Measurements from ENCODE around the gene KIF1C. TPM values are rescaled to one million over a fixed set of nuclear protein-coding genes. Genes with fewer than 3 reads are reported as not detected.

Gene KIF1C
- total RNA-seq, 1 experiment from 2014 or later: 130 TPM

DNA sequence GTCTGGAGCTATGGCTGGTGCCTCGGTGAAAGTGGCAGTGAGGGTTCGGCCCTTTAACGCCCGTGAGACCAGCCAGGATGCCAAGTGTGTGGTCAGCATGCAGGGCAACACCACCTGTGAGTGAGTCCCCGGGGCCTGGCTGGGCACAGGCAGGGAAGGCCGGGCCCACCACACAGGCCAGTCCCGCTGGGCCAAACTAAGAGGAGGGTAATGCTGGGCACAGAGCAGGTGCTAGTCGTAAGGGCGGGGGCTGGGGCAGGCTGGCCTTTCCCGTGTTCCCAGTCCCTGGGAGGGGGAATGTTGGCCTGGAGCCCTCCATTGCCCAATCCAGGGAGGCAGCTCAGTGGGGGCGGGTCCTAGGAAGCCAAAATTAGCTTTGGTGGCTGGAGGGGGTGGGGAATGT, 2.5 kb downstream of the KIF1C start:
- 0 out of 2 replicates have a peak overlapping the region, but pooled peaks have one; percentile 20 for H3K27ac Mint-ChIP-seq

More for the DNA sequence above, 2.5 kb downstream of the KIF1C start:
- Mint-ChIP-seq H3K27me3 (ENCODE audit: low read depth) (peaks cover 10% of the 10 kb centered on the region), H3K4me1 (peaks cover 16% of the 10 kb centered on the region), H3K9me3 (no peaks in the 10 kb centered on the region), H3K36me3 (peaks cover 39% of the 10 kb centered on the region), H3K4me3 (no peak overlapping the region)
- DNase-seq (ENCODE audit: low spot score) (peak; percentile 22), ATAC-seq (no peak)
- TF ChIP-seq ATF1 (CRISPR knock-in tag; IDR thresholded peaks at IDR 0.05) (no peak), JAZF1 (CRISPR knock-in tag; IDR thresholded peaks at IDR 0.05) (no peak), NR3C1 (CRISPR knock-in tag; conservative IDR thresholded peaks at IDR 0.05; ENCODE audit: low read depth) (no peak), ZNF121 (CRISPR knock-in tag; IDR thresholded peaks at IDR 0.05) (no peak), SOX15 (CRISPR knock-in tag; IDR thresholded peaks at IDR 0.05) (no peak), ZNF138 (CRISPR knock-in tag; conservative IDR thresholded peaks at IDR 0.05) (no peak), NFYB (CRISPR knock-in tag; conservative IDR thresholded peaks at IDR 0.05; ENCODE audit: low read depth) (no peak), ZNF396 (CRISPR knock-in tag; IDR thresholded peaks at IDR 0.05; ENCODE audit: borderline replicate concordance) (no peak), CREM (CRISPR knock-in tag; IDR thresholded peaks at IDR 0.05) (no peak), FOXJ3 (CRISPR knock-in tag; IDR thresholded peaks at IDR 0.05; ENCODE audit: borderline replicate concordance) (no peak), ZNF219 (CRISPR knock-in tag; IDR thresholded peaks at IDR 0.05; ENCODE audit: borderline replicate concordance) (no peak), NFE2L1 (CRISPR knock-in tag; IDR thresholded peaks at IDR 0.05) (no peak), CBFB (CRISPR knock-in tag; IDR thresholded peaks at IDR 0.05; ENCODE audit: low read depth) (no peak)
- TF ChIP-seq, protein P1, sequence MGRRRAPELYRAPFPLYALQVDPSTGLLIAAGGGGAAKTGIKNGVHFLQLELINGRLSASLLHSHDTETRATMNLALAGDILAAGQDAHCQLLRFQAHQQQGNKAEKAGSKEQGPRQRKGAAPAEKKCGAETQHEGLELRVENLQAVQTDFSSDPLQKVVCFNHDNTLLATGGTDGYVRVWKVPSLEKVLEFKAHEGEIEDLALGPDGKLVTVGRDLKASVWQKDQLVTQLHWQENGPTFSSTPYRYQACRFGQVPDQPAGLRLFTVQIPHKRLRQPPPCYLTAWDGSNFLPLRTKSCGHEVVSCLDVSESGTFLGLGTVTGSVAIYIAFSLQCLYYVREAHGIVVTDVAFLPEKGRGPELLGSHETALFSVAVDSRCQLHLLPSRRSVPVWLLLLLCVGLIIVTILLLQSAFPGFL (CRISPR knock-in tag; IDR thresholded peaks at IDR 0.05; ENCODE audit: borderline replicate concordance): no peak
- TF ChIP-seq, protein P2, sequence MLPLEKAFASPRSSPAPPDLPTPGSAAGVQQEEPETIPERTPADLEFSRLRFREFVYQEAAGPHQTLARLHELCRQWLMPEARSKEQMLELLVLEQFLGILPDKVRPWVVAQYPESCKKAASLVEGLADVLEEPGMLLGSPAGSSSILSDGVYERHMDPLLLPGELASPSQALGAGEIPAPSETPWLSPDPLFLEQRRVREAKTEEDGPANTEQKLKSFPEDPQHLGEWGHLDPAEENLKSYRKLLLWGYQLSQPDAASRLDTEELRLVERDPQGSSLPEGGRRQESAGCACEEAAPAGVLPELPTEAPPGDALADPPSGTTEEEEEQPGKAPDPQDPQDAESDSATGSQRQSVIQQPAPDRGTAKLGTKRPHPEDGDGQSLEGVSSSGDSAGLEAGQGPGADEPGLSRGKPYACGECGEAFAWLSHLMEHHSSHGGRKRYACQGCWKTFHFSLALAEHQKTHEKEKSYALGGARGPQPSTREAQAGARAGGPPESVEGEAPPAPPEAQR (CRISPR knock-in tag; IDR thresholded peaks at IDR 0.05): no peak
- TF ChIP-seq, protein P3, sequence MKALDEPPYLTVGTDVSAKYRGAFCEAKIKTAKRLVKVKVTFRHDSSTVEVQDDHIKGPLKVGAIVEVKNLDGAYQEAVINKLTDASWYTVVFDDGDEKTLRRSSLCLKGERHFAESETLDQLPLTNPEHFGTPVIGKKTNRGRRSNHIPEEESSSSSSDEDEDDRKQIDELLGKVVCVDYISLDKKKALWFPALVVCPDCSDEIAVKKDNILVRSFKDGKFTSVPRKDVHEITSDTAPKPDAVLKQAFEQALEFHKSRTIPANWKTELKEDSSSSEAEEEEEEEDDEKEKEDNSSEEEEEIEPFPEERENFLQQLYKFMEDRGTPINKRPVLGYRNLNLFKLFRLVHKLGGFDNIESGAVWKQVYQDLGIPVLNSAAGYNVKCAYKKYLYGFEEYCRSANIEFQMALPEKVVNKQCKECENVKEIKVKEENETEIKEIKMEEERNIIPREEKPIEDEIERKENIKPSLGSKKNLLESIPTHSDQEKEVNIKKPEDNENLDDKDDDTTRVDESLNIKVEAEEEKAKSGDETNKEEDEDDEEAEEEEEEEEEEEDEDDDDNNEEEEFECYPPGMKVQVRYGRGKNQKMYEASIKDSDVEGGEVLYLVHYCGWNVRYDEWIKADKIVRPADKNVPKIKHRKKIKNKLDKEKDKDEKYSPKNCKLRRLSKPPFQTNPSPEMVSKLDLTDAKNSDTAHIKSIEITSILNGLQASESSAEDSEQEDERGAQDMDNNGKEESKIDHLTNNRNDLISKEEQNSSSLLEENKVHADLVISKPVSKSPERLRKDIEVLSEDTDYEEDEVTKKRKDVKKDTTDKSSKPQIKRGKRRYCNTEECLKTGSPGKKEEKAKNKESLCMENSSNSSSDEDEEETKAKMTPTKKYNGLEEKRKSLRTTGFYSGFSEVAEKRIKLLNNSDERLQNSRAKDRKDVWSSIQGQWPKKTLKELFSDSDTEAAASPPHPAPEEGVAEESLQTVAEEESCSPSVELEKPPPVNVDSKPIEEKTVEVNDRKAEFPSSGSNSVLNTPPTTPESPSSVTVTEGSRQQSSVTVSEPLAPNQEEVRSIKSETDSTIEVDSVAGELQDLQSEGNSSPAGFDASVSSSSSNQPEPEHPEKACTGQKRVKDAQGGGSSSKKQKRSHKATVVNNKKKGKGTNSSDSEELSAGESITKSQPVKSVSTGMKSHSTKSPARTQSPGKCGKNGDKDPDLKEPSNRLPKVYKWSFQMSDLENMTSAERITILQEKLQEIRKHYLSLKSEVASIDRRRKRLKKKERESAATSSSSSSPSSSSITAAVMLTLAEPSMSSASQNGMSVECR (CRISPR knock-in tag; IDR thresholded peaks at IDR 0.05; ENCODE audit: borderline replicate concordance): no peak
- TF ChIP-seq, protein P4, sequence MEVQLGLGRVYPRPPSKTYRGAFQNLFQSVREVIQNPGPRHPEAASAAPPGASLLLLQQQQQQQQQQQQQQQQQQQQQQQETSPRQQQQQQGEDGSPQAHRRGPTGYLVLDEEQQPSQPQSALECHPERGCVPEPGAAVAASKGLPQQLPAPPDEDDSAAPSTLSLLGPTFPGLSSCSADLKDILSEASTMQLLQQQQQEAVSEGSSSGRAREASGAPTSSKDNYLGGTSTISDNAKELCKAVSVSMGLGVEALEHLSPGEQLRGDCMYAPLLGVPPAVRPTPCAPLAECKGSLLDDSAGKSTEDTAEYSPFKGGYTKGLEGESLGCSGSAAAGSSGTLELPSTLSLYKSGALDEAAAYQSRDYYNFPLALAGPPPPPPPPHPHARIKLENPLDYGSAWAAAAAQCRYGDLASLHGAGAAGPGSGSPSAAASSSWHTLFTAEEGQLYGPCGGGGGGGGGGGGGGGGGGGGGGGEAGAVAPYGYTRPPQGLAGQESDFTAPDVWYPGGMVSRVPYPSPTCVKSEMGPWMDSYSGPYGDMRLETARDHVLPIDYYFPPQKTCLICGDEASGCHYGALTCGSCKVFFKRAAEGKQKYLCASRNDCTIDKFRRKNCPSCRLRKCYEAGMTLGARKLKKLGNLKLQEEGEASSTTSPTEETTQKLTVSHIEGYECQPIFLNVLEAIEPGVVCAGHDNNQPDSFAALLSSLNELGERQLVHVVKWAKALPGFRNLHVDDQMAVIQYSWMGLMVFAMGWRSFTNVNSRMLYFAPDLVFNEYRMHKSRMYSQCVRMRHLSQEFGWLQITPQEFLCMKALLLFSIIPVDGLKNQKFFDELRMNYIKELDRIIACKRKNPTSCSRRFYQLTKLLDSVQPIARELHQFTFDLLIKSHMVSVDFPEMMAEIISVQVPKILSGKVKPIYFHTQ (CRISPR knock-in tag; IDR thresholded peaks at IDR 0.05): no peak
- TF ChIP-seq, protein P5, sequence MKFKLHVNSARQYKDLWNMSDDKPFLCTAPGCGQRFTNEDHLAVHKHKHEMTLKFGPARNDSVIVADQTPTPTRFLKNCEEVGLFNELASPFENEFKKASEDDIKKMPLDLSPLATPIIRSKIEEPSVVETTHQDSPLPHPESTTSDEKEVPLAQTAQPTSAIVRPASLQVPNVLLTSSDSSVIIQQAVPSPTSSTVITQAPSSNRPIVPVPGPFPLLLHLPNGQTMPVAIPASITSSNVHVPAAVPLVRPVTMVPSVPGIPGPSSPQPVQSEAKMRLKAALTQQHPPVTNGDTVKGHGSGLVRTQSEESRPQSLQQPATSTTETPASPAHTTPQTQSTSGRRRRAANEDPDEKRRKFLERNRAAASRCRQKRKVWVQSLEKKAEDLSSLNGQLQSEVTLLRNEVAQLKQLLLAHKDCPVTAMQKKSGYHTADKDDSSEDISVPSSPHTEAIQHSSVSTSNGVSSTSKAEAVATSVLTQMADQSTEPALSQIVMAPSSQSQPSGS (CRISPR knock-in tag; IDR thresholded peaks at IDR 0.05; ENCODE audit: borderline replicate concordance, low read depth): no peak
- TF ChIP-seq, protein P6, sequence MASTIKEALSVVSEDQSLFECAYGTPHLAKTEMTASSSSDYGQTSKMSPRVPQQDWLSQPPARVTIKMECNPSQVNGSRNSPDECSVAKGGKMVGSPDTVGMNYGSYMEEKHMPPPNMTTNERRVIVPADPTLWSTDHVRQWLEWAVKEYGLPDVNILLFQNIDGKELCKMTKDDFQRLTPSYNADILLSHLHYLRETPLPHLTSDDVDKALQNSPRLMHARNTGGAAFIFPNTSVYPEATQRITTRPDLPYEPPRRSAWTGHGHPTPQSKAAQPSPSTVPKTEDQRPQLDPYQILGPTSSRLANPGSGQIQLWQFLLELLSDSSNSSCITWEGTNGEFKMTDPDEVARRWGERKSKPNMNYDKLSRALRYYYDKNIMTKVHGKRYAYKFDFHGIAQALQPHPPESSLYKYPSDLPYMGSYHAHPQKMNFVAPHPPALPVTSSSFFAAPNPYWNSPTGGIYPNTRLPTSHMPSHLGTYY (CRISPR knock-in tag; IDR thresholded peaks at IDR 0.05): no peak
- TF ChIP-seq, protein P7, sequence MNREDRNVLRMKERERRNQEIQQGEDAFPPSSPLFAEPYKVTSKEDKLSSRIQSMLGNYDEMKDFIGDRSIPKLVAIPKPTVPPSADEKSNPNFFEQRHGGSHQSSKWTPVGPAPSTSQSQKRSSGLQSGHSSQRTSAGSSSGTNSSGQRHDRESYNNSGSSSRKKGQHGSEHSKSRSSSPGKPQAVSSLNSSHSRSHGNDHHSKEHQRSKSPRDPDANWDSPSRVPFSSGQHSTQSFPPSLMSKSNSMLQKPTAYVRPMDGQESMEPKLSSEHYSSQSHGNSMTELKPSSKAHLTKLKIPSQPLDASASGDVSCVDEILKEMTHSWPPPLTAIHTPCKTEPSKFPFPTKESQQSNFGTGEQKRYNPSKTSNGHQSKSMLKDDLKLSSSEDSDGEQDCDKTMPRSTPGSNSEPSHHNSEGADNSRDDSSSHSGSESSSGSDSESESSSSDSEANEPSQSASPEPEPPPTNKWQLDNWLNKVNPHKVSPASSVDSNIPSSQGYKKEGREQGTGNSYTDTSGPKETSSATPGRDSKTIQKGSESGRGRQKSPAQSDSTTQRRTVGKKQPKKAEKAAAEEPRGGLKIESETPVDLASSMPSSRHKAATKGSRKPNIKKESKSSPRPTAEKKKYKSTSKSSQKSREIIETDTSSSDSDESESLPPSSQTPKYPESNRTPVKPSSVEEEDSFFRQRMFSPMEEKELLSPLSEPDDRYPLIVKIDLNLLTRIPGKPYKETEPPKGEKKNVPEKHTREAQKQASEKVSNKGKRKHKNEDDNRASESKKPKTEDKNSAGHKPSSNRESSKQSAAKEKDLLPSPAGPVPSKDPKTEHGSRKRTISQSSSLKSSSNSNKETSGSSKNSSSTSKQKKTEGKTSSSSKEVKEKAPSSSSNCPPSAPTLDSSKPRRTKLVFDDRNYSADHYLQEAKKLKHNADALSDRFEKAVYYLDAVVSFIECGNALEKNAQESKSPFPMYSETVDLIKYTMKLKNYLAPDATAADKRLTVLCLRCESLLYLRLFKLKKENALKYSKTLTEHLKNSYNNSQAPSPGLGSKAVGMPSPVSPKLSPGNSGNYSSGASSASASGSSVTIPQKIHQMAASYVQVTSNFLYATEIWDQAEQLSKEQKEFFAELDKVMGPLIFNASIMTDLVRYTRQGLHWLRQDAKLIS (CRISPR knock-in tag; IDR thresholded peaks at IDR 0.05; ENCODE audit: borderline replicate concordance): no peak
- ChIA-PET CTCF (interaction anchor here (1.4 to 1.6 kb wide), 2 partner anchors 12 to 122 kb away, joined by 3 to 4 read pairs; partner anchors contain the start of gene CAMTA2), POLR2A (no interaction called here)

Measured in WTC11 (cell line).